Eye (tissue), 1 donor: Measurements from ENCODE around the gene CC2D1A.
A peak's percentile ranks its signal among the peaks of the same experiment; 100 is the strongest.
"Not testable (repeated sequence)": the region's sequence is repeated elsewhere in the genome, so short reads cannot be mapped to it uniquely, and the experiment has no call there.

Source experiments
- DNase-seq: peaks from one replicate; pipeline ENCODE4 v3.0.0-alpha.2; 2015

Gene CC2D1A

GRCh38 chr19:13965377-13965896 lies 59.4 kb downstream of the CC2D1A start:
- DNase-seq = no peak

- no peak for DNase-seq
Measured at GRCh38 chr19:13965926-13966683, 60.1 kb downstream of the CC2D1A start.

- no peak for DNase-seq
Measured at GRCh38 chr19:13966684-13967128, 60.7 kb downstream of the CC2D1A start.

- DNase-seq = not testable (repeated sequence)
Measured at GRCh38 chr19:13967206-13967605, 61.2 kb downstream of the CC2D1A start.

- no peak for DNase-seq
Measured at GRCh38 chr19:13968383-13968935, 62.5 kb downstream of the CC2D1A start.

GRCh38 chr19:13968999-13969398 lies 63.0 kb downstream of the CC2D1A start:
- DNase-seq = no peak

GRCh38 chr19:13969897-13970296 lies 63.9 kb downstream of the CC2D1A start:
- no peak for DNase-seq

- not testable (repeated sequence) for DNase-seq
Measured at GRCh38 chr19:13971868-13972267, 65.9 kb downstream of the CC2D1A start.

GRCh38 chr19:13972368-13973155 lies 66.6 kb downstream of the CC2D1A start:
- no peak for DNase-seq

GRCh38 chr19:13973479-13973878 lies 67.5 kb downstream of the CC2D1A start:
- DNase-seq = not testable (repeated sequence)

GRCh38 chr19:13974073-13974472 lies 68.1 kb downstream of the CC2D1A start:
- DNase-seq = peak; percentile 47

- DNase-seq = no peak
Measured at GRCh38 chr19:13975870-13976269, 69.9 kb downstream of the CC2D1A start.

- DNase-seq = no peak
Measured at GRCh38 chr19:13976446-13976845, 70.4 kb downstream of the CC2D1A start.

GRCh38 chr19:13977803-13978202 lies 71.8 kb downstream of the CC2D1A start:
- DNase-seq = no peak

- peak; percentile 89 for DNase-seq
Measured at GRCh38 chr19:13978351-13979243, 72.6 kb downstream of the CC2D1A start.

- DNase-seq = peak; percentile 73
Measured at GRCh38 chr19:13979244-13979615, 73.2 kb downstream of the CC2D1A start.

GRCh38 chr19:13979686-13980085 lies 73.7 kb downstream of the CC2D1A start:
- no peak for DNase-seq

- DNase-seq = no peak
Measured at GRCh38 chr19:13980340-13980739, 74.3 kb downstream of the CC2D1A start.
